Cardiac muscle cell (in vitro differentiated cells and primary cell): Measurements from ENCODE around the gene RGS3. TPM values are rescaled to one million over a fixed set of nuclear protein-coding genes. Genes with fewer than 3 reads are reported as not detected.

Experiments used
- DNase-seq, 2 donors: peaks; one replicate each; pipeline versions ENCODE4 v3.0.0 to v3.0.0-alpha.2; 2010 to 2017; ENCODE audit warnings: low read depth in 1 of 2, low spot score in 1 of 2
- H3K27ac ChIP-seq: fragments of 200-600 bp; sonication (generic); 2 replicates; pipeline ENCODE4 v1.5.1; 2016
- H3K27me3 ChIP-seq: fragments of 200-600 bp; sonication (generic); 2 replicates; pipeline ENCODE4 v1.6.0; 2016; ENCODE audit warnings: control low read depth
- H3K36me3 ChIP-seq: fragments of 200-600 bp; sonication (generic); 2 replicates; pipeline ENCODE4 v1.5.1; 2016; ENCODE audit warnings: control low read depth
- H3K4me1 ChIP-seq: fragments of 200-600 bp; sonication (generic); 2 replicates; pipeline ENCODE4 v1.8.1; 2017; ENCODE audit warnings: low read depth, mild to moderate bottlenecking, mixed run types
- H3K4me3 ChIP-seq: fragments of 200-600 bp; sonication (generic); 2 replicates; pipeline ENCODE4 v1.5.1; 2016; ENCODE audit warnings: mild to moderate bottlenecking
- H3K9me3 ChIP-seq: fragments of 200-600 bp; sonication (generic); 2 replicates; pipeline ENCODE4 v1.5.1; 2017; ENCODE audit warnings: low read depth, mild to moderate bottlenecking, control low read depth
- polyA plus RNA-seq: library from polyadenylated mRNA; unstranded; fragments of >200 nt; fragmentation: Nextera tagmentation; extraction: Ambion mirVana; gene quantifications from 2 replicates; pipeline ENCODE4 v1.2.1, GENCODE V29; 2016
- total RNA-seq: library from RNA; depleted of rRNA; stranded (reverse); fragments of >200 nt; gene quantifications from 2 replicates; pipeline ENCODE4 v1.2.3, GENCODE V29; 2016
- TF ChIP-seq, protein P1 (sequence below): IDR thresholded peaks from 2 replicates; pipeline ENCODE4 v1.5.1; 2012; ENCODE audit warnings: low read depth, mild to moderate bottlenecking, low read length

Gene RGS3
- total and polyA plus RNA-seq, 2 experiments from 2014 or later, result 94.7 to 126 TPM

DNA sequence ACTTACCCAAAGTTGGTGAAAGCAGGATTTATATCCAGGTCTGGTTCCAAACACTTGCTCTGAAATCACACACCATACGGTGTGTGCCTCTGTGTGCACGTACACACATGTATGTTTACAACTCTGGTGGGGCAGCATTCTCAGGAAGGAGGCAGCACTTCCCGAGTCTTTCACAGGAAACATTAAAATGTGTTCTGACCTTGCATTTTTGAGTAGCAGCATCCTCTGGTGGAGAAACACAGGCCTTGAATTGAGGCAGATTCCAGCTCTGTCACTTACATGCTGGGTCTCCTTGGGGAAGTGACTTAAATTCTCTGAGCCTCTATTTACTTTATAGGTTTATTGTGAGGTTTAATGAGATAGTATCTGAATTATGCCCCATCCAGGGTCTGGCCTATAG is 126.4 kb downstream of the RGS3 start:
- H3K36me3 ChIP-seq, result peaks cover under 1% of the 10 kb centered on the region
- TF ChIP-seq, protein P1, sequence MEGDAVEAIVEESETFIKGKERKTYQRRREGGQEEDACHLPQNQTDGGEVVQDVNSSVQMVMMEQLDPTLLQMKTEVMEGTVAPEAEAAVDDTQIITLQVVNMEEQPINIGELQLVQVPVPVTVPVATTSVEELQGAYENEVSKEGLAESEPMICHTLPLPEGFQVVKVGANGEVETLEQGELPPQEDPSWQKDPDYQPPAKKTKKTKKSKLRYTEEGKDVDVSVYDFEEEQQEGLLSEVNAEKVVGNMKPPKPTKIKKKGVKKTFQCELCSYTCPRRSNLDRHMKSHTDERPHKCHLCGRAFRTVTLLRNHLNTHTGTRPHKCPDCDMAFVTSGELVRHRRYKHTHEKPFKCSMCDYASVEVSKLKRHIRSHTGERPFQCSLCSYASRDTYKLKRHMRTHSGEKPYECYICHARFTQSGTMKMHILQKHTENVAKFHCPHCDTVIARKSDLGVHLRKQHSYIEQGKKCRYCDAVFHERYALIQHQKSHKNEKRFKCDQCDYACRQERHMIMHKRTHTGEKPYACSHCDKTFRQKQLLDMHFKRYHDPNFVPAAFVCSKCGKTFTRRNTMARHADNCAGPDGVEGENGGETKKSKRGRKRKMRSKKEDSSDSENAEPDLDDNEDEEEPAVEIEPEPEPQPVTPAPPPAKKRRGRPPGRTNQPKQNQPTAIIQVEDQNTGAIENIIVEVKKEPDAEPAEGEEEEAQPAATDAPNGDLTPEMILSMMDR, result peak; percentile 68
- DNase-seq, result peak in 1 of 2 donors; percentile 68
- peaks cover 31% of the 10 kb centered on the region for H3K4me1 ChIP-seq
- no peak overlapping the region for H3K27ac ChIP-seq
- no peak overlapping the region for H3K4me3 ChIP-seq
- H3K27me3 ChIP-seq, result no peaks in the 10 kb centered on the region
- H3K9me3 ChIP-seq, result no peaks in the 10 kb centered on the region

DNA sequence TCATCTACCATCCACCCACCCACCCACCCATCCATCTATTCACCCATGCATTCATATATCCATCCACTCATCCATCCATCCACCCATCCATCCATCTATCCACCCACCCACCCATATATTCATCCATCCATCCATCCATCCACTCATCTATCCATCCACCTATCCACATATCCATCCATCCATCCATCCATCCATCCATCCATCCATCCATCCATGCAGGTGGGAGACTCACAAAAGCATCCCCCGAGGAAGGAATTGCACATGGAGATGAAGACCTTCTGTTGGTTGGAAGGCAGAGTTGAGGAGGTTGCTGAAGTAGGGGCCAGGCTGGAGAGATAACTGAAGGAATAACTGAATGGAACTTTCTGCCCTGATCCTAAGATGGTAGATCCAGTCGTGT is 126.9 kb downstream of the RGS3 start:
- no peak for DNase-seq
- H3K4me3 ChIP-seq, result no peak overlapping the region
- TF ChIP-seq, protein P1, result no peak
- H3K4me1 ChIP-seq, result peaks cover 31% of the 10 kb centered on the region
- H3K27ac ChIP-seq, result no peak overlapping the region
- H3K9me3 ChIP-seq, result no peaks in the 10 kb centered on the region
- peaks cover 1% of the 10 kb centered on the region for H3K36me3 ChIP-seq
- no peaks in the 10 kb centered on the region for H3K27me3 ChIP-seq

DNA sequence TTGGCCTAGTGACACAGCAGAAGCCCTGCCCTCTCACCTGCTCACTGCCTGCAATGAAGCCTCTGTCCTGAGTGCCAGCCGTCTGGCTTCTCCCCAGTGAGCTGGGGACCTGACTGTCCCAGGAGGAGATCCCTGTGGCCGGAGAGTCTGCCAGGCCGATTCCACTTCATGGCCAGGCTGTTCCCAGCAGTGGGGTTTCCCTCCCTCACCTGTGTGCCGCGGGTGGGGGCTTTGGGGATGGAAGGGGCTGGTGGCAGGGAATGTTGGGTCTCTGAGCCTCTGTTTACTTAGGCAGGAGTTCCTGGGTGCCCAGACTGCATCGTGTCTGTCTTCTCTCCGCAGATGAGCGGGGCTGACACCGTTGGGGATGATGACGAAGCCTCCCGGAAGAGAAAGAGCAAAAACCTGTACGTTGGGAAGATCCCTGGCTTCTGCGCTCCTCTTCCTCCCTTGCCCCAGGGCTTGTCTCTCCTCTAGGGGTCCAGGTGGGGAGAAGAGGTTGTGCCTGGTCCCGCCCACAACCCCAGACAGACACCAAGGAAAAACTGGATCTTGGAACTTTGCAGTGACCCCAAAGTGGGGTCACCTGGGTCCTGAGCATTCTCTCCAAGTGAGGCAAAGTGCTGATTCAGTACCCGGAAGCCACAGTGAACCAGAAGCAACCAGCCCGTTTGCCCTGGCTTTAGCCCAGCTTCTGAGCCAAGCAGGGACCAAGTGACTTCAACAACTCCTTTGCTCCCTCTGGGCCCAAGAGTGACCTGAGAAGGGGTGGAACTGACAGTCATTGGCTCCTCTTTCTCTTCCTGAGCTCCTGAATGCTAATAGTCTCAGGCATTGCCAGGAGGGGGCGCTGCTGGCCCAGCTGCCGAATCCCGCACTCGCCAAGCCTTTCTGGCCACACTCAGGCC is 127.7 kb downstream of the RGS3 start:
- Histone ChIP-seq H3K4me1 (peaks cover 32% of the 10 kb centered on the region), H3K4me3 (no peak overlapping the region), H3K9me3 (no peaks in the 10 kb centered on the region), H3K27ac (no peak overlapping the region), H3K27me3 (no peaks in the 10 kb centered on the region), H3K36me3 (peaks cover 8% of the 10 kb centered on the region)
- TF ChIP-seq, protein P1, result peak; percentile 88
- peak; percentile 85 to 86 for DNase-seq

DNA sequence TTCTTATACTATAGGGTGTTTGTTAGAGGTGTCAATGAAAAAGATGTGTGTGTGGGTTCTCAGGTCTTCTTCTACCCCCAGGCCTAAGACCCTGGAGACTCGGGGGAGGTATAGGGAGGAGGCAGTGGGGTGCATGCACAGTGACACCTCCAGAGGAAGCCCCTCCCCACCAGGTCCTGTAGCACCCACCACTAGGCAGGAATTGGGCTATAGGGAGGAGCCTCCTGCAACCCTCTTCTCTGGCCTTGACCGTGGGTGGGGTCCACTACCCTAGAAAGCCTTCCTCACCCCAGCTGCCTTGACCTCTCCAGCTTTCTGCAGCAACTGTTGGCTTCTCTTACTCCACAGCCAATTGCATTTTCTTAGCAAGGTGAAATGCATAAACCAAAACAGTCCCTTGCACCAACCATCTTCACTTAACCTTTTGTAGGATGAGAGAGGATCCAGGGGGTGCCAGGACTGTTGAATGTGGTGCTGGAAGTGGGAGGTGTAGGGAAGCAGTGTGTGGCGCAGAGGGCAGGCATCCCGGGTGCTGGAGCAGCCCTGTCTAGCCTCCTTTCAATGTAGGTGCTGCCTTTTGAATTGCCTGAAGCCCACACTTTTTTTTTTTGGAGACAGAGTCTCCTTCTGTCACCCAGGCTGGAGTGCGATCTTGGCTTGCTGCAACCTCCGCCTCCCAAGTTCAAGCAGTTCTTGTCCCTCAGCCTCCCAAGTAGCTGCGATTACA is 128.5 kb downstream of the RGS3 start:
- no peak for DNase-seq

DNA sequence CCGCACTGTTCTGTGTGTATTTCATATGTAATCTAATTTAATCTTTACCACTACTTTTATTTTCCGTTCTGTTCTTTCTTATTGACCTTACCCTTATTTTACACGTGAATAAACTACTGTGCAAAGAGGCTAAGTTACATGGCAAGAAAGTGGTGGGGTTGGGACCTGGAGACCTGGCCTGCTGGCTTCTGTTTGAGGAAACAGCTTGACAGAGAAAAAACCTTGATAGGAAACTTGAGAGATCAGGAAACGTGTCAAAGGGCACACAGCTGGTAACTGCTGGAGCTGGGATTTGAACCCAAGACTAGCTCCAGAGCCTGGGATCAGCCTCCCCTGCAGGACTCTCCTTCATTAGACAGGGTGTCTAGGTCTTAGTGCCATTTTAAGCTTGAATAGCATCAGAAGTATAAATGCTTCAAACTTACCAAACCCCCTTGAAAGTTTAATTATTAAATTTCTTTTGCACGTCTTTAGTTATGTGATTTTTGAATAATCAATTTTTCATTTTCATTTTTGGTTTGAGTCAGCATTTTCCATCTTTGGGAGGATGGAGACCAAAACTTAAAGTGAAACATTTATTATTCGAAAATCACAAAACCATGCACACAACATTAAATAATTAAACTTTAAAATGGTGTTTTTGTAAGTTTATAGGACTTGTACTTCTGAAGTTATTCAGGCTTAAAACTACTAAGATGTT is 129.5 kb downstream of the RGS3 start:
- DNase-seq, result no peak
- Histone ChIP-seq H3K4me3 (no peak overlapping the region), H3K9me3 (no peaks in the 10 kb centered on the region), H3K4me1 (peaks cover 29% of the 10 kb centered on the region), H3K27me3 (no peaks in the 10 kb centered on the region), H3K36me3 (peaks cover 23% of the 10 kb centered on the region), H3K27ac (peak overlapping the region; percentile 76)
- TF ChIP-seq, protein P1, result no peak

More for the DNA sequence above, 128.5 kb downstream of the RGS3 start:
- Histone ChIP-seq H3K27me3 (no peaks in the 10 kb centered on the region), H3K27ac (peak overlapping the region; percentile 76), H3K36me3 (peaks cover 15% of the 10 kb centered on the region), H3K4me1 (peaks cover 32% of the 10 kb centered on the region), H3K9me3 (no peaks in the 10 kb centered on the region), H3K4me3 (no peak overlapping the region)
- TF ChIP-seq, protein P1, result no peak
